Hematopoietic multipotent progenitor cell treated with erythropoietin and hydrocortisone succinate and interleukin-3 and kit ligand, for 8 days (in vitro differentiated cells): ENCODE data around the gene ATP4B.
"Not testable (repeated sequence)": the region's sequence is repeated elsewhere in the genome, so short reads cannot be mapped to it uniquely, and the experiment has no call there.

Source experiments
- DNase-seq: peaks from one replicate; pipeline ENCODE4 v3.0.0-alpha.2; 2015

The ATP4B gene

GRCh38 chr13:113624235-113624587, 33.8 kb downstream of the ATP4B start:
- DNase-seq, result no peak

GRCh38 chr13:113623491-113624234, 34.3 kb downstream of the ATP4B start:
- DNase-seq, result peak; percentile 16

GRCh38 chr13:113622791-113623490, 35.1 kb downstream of the ATP4B start:
- DNase-seq, result no peak

DNA sequence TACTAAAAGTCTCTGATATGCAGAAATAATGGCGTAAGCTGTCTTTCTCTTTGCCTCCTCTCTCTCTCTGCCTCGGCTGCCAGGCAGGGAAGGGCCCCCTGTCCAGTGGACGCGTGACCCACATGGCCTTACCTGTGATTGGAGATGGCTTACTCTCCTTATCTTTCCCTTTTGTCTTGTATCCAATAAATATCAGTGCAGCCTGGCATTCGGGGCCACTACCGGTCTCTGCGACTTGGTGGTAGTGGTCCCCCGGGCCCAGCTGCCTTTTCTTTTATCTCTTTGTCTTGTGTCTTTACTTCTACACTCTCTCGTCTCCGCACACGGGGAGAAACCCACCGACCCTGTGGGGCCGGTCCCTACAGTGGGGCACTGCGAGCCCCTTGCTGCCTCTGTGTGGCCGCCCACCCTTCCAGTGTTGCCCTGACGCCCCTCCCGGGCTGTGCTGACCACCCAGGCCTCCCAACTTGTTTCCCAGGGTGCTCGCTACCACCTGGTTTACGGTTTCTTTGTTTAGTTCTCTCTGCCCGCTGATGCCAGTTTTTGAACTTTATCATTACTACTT, 35.9 kb downstream of the ATP4B start:
- DNase-seq, result not testable (repeated sequence)

DNA sequence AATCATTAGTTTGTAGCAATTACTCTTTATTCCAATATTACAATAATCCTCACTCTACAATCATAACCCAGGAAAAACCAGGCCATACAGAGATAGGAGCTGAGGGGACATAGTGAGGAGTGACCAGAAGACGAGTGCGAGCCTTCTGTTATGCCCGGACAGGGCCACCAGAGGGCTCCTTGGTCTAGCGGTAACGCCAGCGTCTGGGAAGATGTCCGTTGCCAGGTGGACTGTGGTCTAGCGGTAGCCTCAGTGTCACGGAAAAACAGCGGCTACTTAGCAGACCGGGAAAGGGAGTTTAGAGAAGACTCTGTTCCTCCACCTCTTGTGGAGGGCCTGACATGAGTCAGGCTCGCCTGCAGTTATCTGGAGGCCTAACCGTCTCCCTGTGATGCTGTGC, 36.5 kb downstream of the ATP4B start:
- DNase-seq, result not testable (repeated sequence)

DNA sequence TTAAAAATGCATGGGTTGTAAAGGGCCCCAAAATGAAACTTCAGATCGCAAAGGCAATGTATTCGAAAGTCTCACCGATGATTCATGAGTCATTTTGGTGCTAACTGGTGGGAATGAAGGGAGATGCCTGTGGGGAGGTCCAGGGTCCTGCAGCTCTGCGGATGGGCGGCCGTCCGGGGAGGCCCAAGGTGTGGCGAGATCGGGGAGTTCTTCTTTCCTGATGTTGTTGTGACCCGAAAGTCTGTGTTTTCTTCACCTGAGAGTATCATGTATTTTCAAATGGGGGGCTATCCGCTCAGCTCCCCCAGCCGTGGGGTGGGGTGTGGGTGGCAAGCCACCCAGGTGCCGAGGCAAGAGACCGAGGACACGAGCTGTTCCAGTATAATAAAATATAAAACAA, 37.0 kb downstream of the ATP4B start:
- no peak for DNase-seq

DNA sequence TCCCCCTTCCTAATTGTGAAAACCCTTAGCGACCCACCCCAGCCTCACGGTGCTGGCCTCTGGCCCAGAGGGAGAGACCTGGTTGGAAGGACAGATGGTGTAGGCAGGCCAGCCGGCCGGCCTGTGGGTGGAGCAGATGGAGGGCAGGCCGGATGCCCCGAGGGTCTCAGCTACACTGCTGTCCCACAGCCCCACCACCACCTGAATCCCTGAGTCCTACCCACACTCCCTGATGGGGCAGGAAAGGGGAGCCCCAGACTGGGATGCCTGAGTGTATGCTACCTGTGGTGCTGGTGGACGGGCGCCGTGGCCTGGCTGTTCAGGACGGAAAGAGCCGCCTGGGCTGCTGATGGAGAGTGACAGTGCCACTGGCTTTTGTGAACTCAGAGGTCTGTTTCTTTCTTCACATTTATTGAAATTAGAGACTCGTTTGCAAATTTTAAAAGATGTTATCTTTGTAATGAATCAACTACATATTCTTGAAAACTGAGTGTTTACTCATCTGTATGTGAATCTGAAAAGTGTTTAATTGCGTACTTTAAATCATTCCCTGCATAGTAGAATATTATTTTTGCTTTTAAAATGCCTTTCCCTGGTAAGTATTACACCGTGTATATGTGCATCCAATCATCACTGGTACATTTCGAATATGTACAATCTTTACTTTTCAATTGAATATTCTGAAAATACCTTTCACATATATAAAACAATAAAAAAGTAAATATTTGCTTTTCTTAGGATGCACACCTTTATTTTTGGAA, 37.8 kb downstream of the ATP4B start:
- DNase-seq, result no peak

- no peak for DNase-seq
Observed at GRCh38 chr13:113618455-113618854, 39.5 kb downstream of the ATP4B start.

DNA sequence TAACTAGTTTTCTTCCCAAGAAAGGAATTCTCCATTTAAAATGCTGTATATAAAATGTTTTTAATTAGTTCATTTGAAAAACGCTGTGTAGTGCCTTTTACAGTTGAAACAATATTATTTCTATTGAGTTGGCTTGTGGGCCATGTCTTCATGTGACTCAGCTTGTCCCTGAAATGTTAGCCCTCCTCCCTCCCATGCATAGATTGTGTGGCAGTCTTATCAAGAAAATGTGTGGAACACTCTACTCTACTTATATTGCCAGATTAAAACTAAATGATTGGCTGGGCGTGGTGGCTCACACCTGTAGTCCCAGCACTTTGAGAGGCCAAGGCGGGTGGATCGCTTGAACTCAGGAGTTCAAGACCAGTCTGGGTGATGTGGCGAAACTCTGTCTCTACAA, 40.0 kb downstream of the ATP4B start:
- DNase-seq, result peak; percentile 32

DNA sequence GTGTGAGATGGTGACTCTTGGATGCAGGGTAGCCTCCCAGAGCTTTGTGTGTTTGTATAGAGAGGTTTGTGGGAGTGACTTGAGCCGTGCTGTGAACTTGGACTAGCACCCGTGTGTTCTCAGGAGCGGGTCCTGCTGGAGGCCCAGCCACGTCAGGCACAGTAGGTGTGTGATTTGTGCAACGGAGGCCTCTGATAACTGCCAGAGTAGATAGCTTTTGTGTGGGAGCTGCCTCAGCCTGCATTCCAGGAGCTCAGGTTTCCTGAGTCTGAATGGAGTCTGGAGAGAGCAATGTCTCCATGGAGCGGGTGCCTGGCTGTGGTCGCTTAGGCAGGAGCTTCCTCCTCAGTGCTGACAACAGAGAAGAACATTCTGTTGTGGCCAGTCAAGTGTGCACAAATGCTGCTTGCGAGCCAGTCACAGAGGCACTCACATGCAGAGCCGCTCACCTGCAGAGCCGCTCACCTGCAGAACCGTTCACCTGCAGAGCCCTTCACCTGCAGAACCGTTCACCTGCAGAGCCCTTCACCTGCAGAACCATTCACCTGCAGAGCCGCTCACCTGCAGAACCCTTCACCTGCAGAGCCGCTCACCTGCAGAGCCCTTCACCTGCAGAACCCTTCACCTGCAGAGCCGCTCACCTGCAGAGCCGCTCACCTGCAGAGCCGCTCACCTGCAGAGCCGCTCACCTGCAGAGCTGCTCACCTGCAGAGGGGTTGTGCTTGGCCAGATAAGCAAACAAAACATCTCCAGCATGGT, 40.8 kb downstream of the ATP4B start:
- no peak for DNase-seq

DNA sequence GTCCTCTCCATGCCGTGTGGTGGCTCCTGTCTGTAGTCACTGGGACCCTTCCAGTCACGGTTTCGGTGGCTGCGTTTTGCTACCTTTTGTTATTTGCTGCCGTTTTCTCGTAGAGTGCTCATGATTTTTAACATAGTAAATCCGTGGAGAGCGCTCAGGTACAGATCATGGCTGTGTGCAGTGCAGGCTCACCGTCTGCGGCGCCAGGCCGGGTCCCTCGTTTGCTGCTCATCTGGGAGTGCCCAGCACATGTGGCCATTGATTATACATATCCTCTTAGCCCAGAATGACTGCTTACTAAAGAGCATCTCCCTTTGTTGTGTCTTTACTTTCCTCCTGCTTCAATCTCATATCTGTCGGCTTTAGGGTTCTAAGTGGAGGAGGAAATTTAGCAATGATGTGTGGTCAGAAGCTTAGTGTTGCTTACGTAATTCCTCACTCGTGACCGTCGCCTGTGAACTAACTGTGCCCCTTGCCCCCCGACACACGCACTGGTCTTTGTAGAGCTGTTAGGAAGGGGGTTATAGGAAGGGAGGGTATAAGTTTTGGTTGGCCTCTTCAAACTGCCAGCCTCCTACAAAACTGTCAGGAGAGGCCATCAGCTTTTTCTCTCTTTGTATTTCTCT, 41.6 kb downstream of the ATP4B start:
- peak; percentile 24 for DNase-seq

DNA sequence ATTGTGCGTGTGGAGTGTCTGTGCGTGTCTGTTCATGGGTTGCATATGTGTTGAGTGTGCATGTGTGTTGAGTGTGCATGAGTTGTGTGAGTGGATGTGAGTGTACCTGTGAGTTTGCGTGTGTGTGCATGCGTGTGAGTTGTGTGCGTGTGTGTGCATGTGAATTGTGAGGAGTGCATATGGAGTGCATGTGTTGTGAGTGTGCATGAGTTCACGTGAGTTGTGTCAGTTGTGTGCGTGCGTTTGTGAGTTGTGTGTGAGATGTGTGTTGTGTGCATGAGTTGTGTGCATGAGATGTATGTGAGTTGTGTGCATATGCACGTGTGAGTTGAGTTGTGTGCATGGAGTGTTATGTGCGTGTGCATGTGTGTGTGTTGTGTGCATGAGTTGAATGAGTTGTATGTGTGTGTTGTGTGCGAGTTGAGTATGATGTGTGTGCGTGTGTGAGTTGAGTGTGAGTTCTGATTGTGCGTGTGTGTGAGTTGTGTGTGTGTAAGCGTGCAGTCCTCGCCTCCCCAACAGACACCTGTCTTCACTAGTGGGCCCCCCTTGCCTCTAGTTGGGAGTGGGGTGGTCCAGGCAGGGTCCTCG, 44.1 kb downstream of the ATP4B start:
- DNase-seq, result no peak

DNA sequence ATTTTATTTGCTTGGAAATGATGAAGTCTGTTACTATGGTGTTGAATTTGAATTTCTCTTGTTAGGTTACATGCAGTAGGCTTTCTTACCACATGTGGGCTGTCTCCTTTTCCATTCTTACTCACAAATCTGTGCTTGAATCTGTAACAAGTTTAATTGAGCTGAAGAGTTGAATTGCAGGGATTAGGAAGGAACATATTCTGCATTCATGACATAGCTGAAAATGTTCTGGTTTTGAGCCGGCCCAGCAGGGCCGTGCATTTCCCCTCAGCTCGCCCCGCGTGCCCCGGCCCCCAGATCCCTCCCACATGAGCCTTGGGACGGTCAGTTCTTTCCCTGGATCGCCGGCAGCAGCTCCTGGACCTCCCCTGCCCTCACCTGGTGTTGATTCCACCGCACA, 45.4 kb downstream of the ATP4B start:
- DNase-seq, result no peak

- DNase-seq, result no peak
Observed at GRCh38 chr13:113611996-113612395, 46.0 kb downstream of the ATP4B start.

GRCh38 chr13:113610266-113610665, 47.7 kb downstream of the ATP4B start:
- no peak for DNase-seq

DNA sequence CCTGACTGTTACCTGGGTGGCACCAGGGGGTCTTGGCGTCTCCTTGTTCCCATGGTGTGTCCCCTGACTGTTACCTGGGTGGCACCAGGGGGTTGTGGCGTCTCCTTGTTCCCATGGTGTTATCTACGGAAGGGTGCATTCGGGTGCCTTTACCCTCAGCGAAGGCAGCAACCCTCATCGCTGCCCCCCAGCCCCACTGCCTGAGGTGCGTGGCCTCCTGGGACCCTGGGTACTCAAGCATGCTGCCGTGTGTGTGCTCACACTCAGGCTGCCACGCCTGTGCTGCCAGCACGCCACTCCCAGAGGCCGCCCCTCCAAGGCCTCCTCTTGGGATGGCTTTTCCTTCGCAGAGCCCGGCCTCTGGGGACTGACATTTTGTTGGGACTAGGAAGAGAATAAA, 48.4 kb downstream of the ATP4B start:
- no peak for DNase-seq

- no peak for DNase-seq
Observed at GRCh38 chr13:113608967-113609533, 48.9 kb downstream of the ATP4B start.

GRCh38 chr13:113607889-113608635, 49.9 kb downstream of the ATP4B start:
- DNase-seq, result no peak

GRCh38 chr13:113607056-113607888, 50.7 kb downstream of the ATP4B start:
- no peak for DNase-seq
